CD4-positive, alpha-beta T cell treated with Interleukin-2 at 100 ng/mL for 4 hours (primary cell): Measurements from ENCODE around the gene EXD3.

ENCODE experiments used
- DNase-seq: peaks from one replicate; pipeline ENCODE4 v3.0.0-alpha.2; 2020; ENCODE audit warnings: low spot score

EXD3 gene

DNA sequence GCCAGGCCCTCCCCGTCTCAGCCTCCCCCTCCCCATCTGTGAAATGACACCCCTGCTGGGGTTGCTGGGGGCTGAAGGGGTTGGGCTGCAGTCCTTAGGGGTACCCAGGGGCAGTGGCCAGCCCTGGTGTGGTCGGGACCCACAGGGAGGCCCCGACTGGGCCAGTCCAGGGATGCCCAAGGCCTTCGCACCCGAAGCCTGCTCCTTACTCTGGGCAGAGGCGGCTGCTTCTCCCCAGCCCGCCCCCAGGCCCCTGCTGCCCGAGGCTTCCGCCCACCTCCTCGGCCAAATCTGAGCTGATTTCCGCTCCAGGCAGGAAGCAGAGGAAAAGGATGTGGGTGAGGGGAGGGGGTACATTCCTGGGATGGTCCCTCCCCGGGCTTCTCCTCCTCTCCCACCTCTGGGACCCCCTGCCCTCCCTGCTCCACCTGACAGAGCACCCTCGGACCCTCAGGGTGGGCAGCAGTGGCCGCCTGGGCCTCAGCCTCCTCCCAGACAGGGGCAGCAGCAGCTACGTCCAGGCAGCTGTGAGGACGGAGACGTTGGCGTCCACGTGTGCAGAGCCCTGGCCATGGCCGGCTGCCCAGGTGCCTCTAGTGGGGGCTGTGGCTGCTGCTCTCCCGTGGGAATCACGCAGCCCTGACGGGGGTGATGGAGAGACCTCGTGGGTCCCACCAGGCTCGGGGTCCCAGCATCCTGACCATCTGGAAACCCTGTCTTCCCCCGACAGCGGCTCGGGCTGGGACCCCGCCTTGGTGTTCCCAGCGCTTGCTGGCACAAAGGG is 116.7 kb downstream of the EXD3 start:
- no peak for DNase-seq

DNA sequence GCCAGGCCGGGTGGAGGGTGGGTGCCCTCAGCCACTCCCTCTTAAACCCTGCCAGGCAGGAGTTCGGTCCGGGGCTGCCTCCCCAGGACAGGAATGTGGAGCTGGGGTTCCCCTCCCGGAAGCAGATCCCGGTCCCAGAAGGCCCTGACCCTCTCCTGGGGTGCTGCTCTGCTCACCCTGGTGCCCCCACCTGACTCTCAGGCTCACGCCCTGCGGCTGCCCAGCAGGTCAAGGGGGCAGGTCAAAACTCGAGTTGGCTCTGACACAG is 117.2 kb downstream of the EXD3 start:
- no peak for DNase-seq

- DNase-seq: peak; percentile 44
Observed at GRCh38 chr9:137305060-137305797, 117.7 kb downstream of the EXD3 start.

GRCh38 chr9:137304383-137305059 is 118.4 kb downstream of the EXD3 start:
- DNase-seq: no peak

GRCh38 chr9:137303893-137304382 is 119.0 kb downstream of the EXD3 start:
- DNase-seq: no peak

DNA sequence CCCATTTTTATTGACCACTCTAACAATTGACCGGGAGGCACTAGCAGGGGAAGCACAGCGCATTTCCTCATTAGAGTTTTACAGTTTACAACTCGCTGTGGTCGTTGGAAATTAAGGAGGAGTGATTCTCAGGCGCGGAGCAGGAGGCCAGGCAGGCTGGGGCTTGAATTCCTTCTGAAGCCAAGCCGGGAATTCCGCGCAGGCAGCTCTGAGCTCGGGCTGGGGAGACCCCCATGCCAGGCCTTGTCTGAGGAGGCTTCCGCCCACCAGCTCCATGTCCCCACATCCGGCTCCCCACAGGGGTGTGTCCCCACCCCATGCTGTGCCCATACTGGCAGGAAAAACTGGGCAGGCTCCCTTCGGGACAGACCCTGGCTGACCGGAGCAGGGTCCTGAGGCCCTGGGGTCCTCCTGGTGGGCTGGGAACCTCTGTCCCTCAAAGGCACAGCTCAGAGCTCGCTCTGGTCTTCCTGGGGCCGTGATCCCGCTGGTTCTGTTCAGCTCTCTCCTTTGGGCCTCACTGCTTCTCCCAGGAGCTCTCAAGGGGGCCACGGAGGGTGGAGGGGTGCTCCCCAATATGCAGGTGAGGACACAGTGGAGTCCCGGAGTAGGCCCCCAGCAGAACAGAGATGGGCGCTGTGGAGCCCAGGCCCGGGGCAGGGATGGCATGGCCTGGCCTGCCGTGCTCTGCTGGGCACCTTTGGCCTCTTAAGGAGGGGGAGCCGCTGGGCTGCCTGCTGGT is 119.6 kb downstream of the EXD3 start:
- no peak for DNase-seq

GRCh38 chr9:137302449-137303150 is 120.4 kb downstream of the EXD3 start:
- DNase-seq: no peak

- peak; percentile 91 for DNase-seq
Observed at GRCh38 chr9:137302118-137302448, 120.9 kb downstream of the EXD3 start, which contains the start of gene NRARP. TSS of gene NRARP (minus strand) at chr9:137302271. CDS start at chr9:137301928, 343 bp downstream.

- no peak for DNase-seq
Observed at GRCh38 chr9:137301081-137301947, 121.6 kb downstream of the EXD3 start.

GRCh38 chr9:137300567-137301080 is 122.3 kb downstream of the EXD3 start:
- no peak for DNase-seq

- DNase-seq: no peak
Observed at GRCh38 chr9:137299938-137300337, 123.0 kb downstream of the EXD3 start.

DNA sequence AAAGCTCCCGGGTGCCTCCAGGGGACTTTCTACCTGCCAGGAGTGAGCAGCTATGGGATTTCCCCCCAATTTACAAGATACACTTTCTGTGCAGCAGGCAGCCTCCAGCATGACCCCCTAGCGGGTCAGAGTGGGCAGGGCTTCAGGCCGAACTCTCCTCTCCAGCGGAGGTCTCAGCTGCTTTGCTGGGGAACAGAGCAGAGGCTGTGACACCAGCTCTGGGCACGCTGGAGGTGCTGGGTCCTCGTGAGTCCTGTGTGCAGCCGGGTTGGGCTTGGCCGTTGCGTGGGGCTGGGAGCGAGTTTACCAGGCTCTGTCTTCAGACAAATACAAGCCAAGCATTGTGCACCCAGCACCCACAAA is 123.8 kb downstream of the EXD3 start:
- no peak for DNase-seq

GRCh38 chr9:137298401-137299202 is 124.4 kb downstream of the EXD3 start:
- DNase-seq: no peak

DNA sequence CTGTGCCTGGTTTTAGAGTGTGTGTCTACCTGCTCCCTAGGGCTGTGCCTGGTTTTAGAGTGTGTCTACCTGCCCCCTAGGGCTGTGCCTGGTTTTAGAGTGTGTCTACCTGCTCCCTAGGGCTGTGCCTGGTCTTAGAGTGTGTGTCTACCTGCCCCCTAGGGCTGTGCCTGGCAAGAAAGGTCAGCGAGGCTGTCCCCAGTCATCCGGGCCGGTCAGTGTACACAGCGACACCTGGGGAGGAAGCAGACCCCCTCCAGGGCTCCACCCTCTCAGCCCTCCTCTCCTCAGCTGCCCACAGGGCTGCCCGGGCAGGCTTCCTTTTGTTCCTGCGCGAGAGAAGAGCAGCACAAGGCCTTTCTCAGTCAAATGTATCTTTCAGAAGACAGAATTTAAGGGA is 125.0 kb downstream of the EXD3 start:
- DNase-seq: no peak

DNA sequence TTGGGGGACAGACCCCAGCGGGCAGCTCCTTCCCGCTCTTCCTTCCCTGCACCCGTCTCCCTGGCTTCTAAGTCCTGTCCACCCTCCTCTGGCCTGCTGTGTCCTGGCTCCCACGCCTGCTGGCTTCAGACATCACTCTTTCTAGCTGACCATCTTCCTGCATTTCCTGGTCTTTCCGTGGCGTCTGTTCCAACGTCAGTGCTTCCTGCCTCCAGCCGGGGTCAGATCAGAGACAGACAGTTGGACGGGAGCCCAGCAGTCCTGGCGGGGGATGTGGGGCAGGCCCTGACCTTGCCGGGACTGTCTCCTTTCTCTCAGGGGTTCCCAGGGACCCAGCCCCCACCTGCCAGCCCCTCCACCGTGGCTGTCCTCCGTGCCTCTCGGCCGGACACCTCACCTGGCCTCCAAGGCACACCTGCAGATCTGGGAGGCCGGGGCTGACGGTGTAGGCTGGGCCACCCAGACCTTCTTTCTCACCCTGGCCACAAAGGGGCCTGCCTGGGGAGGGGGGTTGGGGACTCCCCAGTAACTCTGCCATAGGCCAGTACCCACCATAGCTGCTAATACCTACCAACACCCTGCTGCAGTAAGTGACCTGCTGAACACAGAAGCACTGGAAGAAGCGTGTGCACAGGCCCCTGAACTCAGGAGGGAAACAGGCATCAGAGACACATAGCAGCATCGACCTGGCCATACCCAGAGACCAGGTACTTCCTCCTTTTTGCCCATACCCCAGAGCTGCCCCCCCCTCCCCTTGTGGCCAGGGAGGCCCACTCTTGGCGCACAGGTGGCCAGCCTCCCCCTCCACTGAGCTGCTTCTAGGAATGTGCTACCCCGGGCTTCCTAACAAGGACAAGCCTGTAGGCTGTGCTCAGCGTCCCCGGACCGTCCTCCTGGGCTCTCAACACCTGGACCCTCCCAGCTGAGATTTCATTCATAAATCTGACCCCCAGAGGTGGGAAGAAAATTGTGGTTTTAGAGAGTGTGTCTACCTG is 126.0 kb downstream of the EXD3 start:
- DNase-seq: no peak

DNA sequence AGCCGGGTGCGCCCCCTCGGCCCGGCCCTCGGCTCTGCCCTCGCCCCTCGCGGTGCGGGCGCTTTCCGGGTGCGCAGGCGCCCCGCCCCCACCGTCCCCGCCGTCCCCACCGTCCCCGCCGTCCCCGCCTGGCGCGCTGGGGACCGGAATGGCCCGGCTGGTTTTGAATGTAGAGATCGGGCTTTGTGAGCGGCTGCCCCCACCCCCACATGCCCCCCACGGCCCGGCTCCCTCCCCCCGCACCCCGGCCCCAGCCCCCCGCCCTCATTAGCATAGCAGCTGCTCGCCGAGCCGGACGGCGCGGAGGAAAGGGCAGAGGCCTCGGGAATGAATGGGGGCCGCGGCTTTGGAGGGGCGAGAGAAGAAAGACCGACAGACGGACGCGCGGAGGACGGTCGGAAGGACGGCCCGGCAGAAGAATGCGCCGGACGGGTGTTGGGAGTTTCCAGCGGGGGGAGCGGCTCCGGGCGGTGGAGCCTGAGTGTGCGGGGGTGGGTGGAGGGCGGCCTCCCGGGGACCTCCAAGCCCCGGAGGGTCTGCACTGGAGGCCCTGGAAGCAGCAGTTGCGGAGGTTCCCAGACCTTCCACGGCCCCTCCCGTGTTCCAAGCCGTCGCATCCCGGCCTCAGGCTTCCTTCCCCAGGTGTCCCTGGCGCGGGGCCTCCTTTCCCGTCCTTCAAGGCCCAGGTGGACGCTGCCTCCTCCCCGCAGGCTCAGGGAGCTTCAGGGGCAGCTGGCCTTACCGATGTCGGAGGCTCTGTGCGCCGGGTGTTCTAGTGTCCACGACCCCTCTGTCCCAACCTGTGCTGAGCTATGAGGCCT is 126.9 kb downstream of the EXD3 start:
- DNase-seq: no peak

DNA sequence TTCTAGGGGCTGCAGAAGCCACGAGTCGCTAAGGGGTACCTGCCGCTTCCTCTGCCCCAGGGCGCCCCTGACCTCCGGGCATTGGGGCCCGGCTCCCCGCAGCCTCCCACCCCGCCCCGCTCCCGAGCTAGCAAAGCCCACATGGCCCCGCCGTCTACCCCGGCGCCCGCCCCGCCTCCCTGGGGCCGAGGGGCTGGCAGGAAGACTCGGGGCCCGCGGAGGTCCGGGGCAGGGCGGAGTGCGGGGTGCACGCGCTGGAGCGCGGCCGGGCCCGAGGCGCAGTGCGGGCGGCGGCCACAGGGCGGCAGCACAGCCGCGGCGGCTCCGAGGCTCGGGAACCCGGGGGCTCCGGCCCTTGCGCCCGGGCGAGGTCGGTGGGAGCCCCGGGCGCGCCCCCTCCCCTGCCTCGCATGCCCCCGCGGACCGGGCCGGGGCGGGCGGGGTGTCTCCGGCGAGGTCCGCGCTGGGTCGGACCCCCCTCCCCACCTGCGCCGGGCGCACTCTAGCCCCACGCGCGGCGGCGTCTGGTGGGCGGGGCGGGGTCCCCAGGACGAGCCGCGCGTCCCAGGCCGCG is 127.6 kb downstream of the EXD3 start:
- DNase-seq: peak; percentile 26
